DMS114 treated with DMSO at 0.1 percent for 48 hours (cell line): ENCODE data around the gene SYP.

Experiments used
- DNase-seq: peaks from one replicate; lab custom pipeline; 2025; ENCODE audit not compliant: unreplicated experiment; lab: John Stamatoyannopoulos, UW

The SYP gene

DNA sequence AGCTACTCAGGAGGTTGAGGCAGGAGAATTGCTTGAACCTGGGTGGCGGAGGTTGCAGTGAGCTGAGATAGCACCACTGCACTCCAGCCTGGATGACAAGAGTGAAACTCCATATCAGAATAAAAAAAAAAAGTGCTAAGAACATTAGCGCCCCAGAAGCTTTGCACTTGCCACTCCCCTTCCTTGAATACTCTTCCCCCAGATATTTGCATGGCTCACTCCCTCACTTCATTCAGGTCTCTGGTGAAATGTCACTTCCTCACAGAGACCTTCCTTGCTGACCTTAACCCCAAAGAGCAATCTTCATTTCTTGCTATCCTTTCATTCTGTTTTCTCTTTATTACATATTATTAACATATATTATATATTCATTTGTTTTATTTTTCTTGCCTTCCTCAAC lies 21.9 kb upstream of the SYP start:
- DNase-seq = no peak

DNA sequence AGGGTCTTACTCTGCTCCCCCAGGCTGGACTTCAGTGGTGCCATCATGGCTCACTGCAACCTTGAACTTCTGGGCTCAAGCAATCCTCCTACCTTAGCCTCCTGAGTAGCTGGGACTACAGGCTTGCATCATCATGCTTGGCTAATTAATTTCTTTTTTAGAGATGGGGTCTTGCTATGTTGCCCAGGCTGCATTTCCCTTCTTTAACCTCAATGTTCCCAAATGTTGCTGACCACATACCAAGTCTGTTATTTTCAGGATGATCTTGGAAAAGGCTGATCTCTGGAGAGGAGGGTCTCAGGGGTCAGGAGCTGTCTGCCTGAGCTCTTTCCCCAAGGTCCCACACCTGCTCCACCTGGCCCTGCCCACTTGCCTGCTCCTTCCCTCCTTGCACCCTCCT lies 20.1 kb upstream of the SYP start:
- no peak for DNase-seq

DNA sequence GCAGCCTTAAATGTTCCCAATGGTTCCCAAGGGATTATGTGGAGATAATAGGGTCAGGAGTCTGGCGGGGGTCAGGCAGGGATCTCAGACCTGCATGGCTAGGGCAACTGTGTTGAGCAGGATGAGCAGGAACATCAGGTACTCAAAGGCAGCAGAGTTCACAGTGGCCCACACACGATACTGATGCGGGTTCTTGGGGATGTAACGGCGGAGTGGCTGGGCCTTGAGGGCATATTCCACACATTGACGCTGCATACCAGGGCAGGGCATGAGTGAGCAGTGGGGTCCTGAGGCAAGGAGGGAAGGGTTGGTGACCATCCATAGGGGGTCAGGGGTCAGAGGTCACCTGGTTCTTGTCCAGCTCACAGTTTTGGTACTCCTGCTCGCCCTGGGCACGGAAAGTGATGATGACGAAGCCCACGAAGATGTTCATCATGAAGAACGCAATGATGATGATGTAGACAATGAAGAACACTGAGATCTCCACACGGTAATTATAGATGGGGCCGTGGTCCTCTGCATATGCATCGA lies 15.1 kb upstream of the SYP start:
- no peak for DNase-seq

DNA sequence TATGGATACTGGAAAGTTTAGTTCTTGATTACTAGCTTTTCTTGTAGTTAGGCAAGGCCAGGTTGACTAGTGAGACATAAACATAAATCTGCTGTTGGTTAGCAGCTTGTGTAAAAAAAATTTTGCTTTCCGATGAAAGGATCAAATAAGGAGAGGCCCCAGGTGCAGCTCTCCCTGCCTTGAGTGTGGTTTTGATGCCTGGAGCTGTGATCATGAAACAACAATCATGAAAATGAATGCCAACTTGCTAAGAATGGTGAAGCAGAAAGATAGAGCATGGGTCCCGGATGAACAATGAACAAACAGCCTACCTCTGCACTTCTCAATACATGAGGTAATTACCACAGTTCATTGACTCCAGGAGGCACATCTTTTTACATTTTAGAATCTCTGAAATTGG lies 14.4 kb upstream of the SYP start:
- DNase-seq = no peak

DNA sequence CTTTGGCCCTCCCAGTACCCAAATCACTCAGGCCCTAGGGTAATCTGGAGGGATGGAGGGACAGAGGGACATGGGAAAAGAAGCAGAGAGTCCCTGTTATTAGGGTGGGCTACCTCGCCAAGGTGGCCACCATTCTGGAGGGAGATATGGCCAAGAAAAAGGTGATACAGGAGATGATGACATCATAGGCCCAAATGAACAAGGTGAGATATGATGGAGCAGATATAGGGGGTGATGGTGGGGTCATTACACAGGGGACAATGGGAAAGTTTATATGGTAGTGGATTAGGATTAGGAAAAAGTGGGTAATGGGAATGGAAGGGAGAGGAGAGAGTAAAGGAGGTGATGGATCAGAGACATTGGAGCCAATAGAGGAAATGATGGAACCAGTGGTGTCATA lies 12.9 kb upstream of the SYP start:
- DNase-seq = no peak

DNA sequence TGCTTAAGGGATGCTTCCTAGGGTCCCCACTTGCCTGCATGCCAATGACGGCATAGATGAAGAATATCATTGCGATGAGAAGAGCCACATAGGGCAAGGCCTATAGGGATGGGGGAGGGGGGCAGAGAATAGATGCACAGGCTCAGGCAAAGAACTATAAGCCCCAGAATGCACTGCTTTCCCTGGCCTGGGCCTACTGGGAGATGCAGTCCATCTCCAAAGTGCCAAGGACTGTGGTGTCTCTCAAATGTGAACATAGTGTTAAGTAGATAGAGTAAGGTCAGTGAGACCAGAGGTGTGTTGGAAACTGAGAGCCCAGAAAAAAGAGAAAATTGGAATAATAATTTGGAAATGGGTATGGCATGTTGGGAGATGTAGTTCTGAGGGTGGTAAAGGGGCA lies 12.2 kb upstream of the SYP start:
- no peak for DNase-seq

- no peak for DNase-seq
These were observed 11.1 kb upstream of the SYP start for GRCh38 chrX:49211074-49211473.

- no peak for DNase-seq
These were observed 10.4 kb upstream of the SYP start for GRCh38 chrX:49210406-49210805.

- DNase-seq = no peak
These were observed 9.7 kb upstream of the SYP start for GRCh38 chrX:49209434-49210251.

- DNase-seq = no peak
These were observed 8.4 kb upstream of the SYP start for GRCh38 chrX:49208399-49208798.

DNA sequence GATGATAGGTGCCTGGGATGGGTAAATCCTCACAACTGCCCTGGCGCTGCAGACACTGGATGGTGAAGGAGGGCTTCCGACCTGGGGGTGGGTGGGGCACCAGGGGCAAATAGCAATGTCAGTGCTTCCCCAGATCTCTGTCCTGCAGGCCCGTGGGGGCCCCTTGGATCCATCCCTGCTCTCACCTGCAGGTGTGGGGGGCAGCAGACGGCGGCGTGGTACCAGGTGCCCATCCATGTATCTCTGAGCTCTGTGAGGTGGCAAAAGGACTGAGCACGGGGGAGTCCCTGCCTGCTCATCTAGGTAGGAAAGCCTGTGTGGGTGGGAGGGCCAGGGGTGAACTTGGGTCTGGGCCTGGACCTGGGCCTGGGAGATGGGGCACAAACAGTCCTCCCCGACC lies 6.5 kb upstream of the SYP start:
- no peak for DNase-seq

DNA sequence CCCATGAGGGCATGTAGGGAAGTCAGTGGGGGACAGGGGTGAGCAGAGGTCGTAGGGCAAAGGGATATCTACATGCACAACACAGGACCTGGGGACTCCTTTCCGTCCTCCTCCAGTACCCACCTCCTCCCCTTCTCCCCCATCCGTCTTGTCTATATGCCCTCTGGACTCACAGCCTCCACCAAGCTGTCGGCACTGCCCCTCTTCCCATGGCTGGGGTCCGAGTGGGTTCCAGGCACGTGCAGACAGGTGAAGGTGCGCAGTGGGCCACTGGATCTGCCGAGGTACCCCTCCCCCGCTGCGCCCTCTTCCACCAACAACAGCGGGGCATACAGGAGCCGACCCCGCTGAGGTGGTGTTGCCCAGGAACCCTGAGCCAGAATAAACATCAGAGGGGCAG lies 5.5 kb upstream of the SYP start:
- no peak for DNase-seq

DNA sequence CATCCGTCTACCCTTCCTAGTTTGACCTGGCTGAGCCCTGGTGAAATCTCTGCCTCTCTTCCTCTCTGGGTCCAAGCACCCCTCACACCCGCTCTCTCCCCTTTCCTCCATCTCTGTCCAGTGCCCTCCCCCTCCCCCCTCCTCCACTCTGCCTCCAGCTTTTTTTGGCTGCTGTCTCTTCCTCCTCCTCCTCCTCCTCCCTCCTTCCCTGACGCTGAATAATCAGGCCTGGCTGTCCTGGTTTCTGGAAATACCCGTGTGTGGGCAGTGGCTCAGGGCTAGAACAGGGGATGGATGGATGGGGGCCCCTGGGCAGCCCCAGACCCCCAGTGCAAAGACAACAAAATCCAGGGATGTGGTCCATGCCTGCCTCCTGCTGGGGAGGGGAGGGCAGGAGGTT lies 4.7 kb upstream of the SYP start:
- no peak for DNase-seq

DNA sequence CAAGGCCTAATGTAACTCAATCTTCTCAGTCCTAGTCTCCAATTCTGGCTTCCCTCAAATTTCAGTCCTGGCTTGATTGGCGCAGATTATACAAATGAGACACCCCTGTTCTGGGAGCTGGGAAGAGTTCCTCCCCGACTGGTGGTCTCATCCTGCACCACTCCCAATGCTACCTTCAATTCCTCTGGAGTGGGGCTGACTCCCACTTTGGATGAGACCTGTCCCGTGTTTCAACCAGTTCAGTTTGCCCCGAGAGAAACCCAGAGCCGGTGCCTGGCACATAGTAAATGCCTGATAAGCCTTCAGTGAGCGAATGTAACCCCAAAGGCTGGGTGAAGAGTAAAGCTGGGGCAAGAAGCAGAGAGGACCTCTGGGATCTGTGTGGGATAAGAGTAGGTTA lies 4.0 kb upstream of the SYP start:
- no peak for DNase-seq

DNA sequence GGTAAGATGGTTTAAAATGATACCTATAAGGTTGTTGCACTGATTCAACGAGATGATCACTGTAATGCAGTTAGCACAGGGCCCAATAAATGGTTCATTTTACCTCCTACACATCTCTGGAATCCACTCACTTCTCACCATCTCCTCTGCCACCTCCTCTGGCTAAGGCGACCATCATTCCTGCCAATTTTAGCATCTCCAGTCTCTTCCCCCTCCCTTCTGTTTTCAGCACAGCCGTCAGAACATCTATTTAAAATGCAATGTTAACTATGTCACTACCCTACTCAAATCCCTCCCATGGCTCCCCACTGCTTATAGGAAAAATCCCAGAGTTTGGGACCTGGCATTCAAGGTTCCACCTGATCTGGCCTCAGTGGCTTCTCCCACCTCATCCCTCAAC lies 3.5 kb upstream of the SYP start:
- no peak for DNase-seq

GRCh38 chrX:49202022-49202421 lies 2.0 kb upstream of the SYP start:
- no peak for DNase-seq

GRCh38 chrX:49199315-49199595 lies 738 bp downstream of the SYP start:
- no peak for DNase-seq

GRCh38 chrX:49198540-49199314 lies 1.3 kb downstream of the SYP start:
- no peak for DNase-seq

DNA sequence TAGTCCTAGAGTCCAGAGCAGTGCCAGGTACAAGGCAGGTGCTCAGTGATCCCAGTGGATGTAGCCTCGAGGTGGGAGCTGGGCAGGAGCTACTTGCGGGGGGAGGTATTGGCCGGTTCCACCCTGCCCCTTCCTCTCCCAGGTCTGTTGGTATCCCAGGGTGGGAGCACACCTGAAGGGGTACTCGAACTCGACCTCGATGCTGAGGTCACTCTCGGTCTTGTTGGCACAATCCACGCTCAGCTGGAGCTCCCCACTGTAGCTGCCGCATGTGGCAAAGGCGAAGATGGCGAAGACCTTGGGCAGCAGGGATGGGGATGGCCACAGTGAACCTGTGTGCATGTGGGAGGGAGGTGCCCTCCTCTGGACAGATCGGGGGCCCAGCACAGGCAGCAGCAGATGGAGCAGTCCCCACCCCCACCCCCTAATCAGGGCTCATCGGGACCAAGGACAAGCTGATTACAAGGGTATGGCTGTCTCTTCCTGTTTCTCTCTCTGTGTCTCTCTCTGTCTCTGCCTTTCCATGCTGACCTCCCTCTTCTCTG lies 2.4 kb downstream of the SYP start:
- no peak for DNase-seq

GRCh38 chrX:49193542-49193964 lies 6.4 kb downstream of the SYP start:
- DNase-seq = no peak

GRCh38 chrX:49192722-49193328 lies 7.2 kb downstream of the SYP start:
- DNase-seq = peak; percentile 10

GRCh38 chrX:49191574-49192011 lies 8.4 kb downstream of the SYP start:
- DNase-seq = no peak
